GM12864 (cell line): Measurements from ENCODE around the gene IARS2.

Source experiments
- DNase-seq: peaks from one replicate; pipeline ENCODE4 v3.0.0-alpha.2; 2011; ENCODE audit warnings: low read depth
- H3K4me3 ChIP-seq: 2 replicates; pipeline ENCODE4 v1.5.1; 2011; ENCODE audit warnings: mild to moderate bottlenecking, low read depth, low read length, control low read depth
- TF ChIP-seq, protein P1 (sequence below): IDR thresholded peaks from 2 replicates; pipeline ENCODE4 v1.5.1; 2011; ENCODE audit warnings: low read depth, mild to moderate bottlenecking, moderate library complexity, low read length, control low read depth, inconsistent platforms; ENCODE audit errors: missing control alignments

IARS2 gene

DNA sequence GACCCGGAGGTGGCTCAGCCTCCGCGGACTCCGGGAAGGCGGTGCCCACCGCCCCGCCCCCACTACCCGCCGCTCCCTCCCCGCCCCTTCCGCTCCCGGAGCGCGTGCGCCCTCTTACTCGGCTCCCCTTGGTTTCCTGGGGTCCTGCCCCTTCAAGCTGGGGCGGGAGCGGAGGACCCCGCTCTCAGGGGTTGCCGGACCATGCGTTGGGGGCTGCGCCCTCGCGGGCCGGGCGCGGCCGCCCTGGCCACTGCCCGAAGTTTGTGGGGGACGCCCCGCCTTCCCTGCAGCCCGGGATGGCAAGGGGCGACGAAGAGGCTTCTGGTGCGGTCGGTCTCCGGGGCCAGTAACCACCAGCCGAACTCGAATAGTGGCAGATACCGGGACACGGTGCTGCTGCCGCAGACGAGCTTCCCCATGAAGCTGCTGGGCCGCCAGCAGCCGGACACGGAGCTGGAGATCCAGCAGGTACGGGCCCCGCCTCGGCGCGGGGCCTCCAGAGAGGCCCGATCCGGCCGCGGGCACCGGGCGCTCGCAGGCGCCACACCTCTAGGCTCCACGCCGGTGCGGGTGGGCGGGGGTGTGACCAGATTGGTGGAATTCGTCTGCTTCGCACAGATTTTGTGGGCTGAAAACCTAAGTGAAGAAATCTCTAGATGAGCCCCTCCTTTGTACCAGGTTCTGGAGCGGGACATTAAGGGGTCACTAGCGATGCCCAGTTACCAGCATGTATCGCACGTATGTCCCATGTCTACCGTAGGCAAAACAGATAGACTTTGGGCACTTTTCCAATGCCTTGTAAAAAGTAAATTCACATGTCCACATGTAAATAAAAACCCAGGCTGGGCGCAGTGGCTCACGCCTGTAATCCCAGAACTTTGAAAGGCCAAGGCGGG, at the start of gene IARS2:
Gene IARS2 (plus strand): TSS at position 117 of the 896 bp plus-strand sequence. CDS start 85 bp downstream, at position 202.
- TF ChIP-seq, protein P1, sequence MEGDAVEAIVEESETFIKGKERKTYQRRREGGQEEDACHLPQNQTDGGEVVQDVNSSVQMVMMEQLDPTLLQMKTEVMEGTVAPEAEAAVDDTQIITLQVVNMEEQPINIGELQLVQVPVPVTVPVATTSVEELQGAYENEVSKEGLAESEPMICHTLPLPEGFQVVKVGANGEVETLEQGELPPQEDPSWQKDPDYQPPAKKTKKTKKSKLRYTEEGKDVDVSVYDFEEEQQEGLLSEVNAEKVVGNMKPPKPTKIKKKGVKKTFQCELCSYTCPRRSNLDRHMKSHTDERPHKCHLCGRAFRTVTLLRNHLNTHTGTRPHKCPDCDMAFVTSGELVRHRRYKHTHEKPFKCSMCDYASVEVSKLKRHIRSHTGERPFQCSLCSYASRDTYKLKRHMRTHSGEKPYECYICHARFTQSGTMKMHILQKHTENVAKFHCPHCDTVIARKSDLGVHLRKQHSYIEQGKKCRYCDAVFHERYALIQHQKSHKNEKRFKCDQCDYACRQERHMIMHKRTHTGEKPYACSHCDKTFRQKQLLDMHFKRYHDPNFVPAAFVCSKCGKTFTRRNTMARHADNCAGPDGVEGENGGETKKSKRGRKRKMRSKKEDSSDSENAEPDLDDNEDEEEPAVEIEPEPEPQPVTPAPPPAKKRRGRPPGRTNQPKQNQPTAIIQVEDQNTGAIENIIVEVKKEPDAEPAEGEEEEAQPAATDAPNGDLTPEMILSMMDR = no peak
- DNase-seq = peak; percentile 53
- peak within 1 kb of the TSS; percentile 98 for H3K4me3 ChIP-seq

DNA sequence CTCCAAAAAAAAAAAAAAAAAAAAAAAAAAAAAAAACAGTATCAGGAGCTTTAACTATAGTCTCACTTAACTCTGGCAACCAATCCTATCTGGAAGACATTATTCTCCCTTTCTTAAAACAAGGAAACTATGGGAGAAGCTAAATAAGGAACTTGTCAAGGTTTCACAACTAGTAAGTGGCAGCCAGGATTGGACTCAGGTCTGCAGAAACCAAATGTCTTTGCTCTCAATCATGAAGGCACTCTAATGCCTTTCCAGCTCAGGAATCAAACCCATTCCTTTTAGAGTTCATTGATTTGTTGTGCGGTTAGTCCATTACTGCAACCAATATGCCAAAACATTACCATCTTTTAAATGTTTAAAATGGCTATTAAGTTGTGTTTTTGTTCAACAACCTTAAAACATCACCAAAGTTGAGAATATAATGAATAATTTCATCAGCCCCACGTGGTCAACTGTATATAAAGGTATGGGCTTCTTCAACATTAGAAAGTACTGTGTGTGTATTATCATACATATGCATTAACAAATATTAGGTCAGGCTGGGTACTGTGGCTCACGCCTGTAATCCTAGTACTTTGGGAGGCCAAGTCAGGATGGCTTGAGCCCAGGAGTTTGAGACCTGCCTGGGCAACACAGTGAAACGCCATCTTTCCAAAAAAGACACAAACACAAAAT, 49.1 kb upstream of the IARS2 start:
- peak overlapping the region; percentile 94 for H3K4me3 ChIP-seq
- no peak for DNase-seq
- TF ChIP-seq, protein P1 = no peak

DNA sequence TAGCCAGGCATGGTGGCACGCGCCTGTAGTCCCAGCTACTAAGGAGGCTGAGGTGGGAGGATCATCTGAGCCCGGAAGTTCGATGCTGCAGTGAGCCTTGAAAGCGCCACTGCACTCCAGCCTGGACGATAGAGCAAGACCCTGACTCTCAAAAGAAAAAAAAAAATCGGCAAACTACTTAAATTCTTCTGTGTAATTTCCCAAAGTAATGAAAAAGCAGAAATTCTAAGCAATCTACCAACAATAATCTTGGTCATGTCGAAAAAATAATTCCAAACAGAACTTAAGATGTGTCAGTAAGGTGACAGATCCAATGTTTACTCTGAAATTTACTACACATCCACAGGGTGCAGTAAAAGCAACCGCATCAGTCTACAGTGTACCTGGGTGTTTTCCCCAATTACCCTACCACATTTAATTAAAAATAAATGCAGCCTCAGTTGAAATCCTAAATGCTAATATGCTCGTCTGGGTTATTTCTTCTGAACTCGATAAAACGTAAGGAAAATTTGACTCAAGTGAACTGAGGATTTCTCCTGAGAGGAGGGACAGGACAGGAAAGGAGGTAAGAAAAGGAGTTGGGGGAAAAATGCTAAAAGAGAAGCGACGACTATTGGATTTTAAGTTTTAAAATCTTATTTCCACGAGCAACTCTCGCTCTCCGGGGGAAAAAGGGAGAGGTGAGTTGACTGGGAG, 48.4 kb upstream of the IARS2 start:
- TF ChIP-seq, protein P1 = no peak
- DNase-seq = no peak
- H3K4me3 ChIP-seq = peak overlapping the region; percentile 94

DNA sequence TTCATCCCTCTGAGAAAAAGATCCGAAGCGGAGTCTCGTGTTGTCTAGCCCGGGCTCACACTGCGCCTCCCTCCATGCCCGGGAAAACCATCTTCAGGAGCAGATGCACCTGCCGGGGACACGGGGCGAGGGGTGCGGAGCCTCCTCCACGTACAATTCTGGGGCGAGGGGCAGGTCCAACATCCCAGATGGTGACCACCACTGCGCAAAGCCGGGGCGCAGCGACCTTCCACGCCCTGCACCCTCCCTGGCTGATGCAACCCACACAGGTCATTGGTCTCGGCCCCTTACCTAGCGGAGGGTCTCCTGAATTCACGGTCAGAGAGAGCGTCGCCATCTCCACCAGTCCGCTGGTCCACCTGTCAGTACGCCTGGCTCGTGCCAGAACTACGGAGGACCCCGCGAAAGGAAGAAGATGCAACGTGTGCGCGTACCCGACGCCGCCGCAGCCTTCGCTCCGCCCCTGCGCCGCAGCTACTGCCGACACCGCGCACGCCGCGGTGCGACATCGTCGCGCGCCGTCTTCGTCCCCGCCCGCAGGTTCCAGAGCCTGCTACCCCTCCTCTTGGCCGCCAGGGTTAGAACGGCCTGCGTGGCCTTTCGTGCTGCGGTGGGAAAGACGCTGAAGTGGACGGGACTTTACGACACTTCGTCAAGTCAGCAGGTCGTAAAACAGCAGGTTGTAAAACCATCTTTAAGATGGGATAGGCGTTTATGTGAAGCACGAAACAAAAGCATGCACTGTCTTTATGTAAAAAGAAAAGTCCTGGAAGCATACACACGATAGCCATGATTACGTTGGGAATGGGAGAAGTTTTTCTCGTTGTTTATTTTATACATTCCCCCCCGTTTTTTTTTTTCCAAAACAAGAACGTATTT, 47.6 kb upstream of the IARS2 start, which contains the start of gene EPRS1:
Gene EPRS1 (minus strand): TSS at position 454 of the 879 bp plus-strand sequence. CDS start 117 bp downstream, at position 337.
- TF ChIP-seq, protein P1 = peak; percentile 69
- peak within 1 kb of the TSS; percentile 94 for H3K4me3 ChIP-seq
- peak; percentile 98 for DNase-seq

DNA sequence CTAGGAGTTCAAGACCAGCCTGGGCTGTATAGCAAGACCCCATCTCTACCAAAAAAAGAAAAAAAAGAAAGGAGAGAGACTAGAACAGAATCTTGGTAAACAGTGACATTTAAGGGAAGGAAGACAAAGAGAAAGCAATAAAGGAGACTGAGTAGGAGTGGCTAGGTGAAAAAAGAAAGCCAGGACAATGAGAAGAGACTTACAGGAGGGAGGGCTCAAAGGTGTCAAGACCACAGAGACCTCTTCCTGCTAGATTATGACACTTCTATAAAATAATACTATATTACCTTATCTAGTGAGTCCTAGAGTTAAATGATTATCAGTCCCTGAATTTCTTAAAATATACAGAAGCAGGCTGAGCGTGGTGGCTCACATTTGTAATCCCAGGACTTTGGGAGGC, 37.6 kb upstream of the IARS2 start:
- DNase-seq = no peak
- no peak overlapping the region for H3K4me3 ChIP-seq
- TF ChIP-seq, protein P1 = no peak

DNA sequence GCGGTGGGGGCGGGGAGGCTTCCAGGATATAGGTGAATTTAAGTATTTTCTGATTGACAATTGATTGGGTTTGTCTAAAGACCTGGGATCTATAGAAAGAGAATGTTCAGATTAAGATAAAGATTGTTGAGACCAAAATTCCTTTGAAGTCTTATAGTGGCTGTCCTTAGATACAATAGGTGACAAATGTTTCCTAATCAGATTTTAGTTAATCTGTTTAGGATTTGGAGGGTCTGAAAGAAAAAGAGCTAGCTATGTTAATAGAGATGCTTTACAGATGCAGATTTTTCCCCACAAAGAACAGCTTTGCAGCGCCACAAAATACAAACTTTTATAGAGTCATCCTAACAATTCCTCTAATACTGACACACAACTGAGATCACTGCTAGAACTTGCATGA, 33.1 kb upstream of the IARS2 start:
- no peak for DNase-seq
- TF ChIP-seq, protein P1 = no peak
- no peak overlapping the region for H3K4me3 ChIP-seq
